Spleen (tissue), 11 donors: ENCODE data around the gene TCEANC. TPM values are rescaled to one million over a fixed set of nuclear protein-coding genes. Genes with fewer than 3 reads are reported as not detected.

Source experiments
- DNase-seq: peaks from one replicate; pipeline ENCODE4 v3.0.0-alpha.2; 2020
- H3K27ac ChIP-seq, 8 donors: fragments of 200-600 bp; sonication (generic) in 7 of 8; 1 replicate in 4 of 8; 2 replicates in 4 of 8; pipeline versions ENCODE4 v1.5.0 to v1.8.0; 2016 to 2021; ENCODE audit warnings: inconsistent platforms in 4 of 8, mild to moderate bottlenecking in 4 of 8, moderate library complexity in 1 of 8
- H3K27me3 ChIP-seq, 7 donors: fragments of 200-600 bp; sonication (generic) in 6 of 7; replicated peaks in 1 of 7; 1 replicate in 4 of 7; 2 replicates in 3 of 7; pipeline versions ENCODE4 v1.5.0 to v1.8.0; 2016 to 2021; ENCODE audit warnings: inconsistent platforms in 3 of 7, mild to moderate bottlenecking in 1 of 7
- H3K36me3 ChIP-seq, 6 donors: fragments of 200-600 bp; sonication (generic) in 5 of 6; 1 replicate in 4 of 6; 2 replicates in 2 of 6; pipeline versions ENCODE4 v1.5.0 to v1.8.0; 2016 to 2021; ENCODE audit warnings: inconsistent platforms in 2 of 6
- H3K4me1 ChIP-seq, 6 donors: fragments of 200-600 bp; sonication (generic) in 5 of 6; 1 replicate in 3 of 6; 2 replicates in 3 of 6; pipeline versions ENCODE4 v1.5.0 to v1.8.0; 2016 to 2021; ENCODE audit warnings: inconsistent platforms in 3 of 6
- H3K4me3 ChIP-seq, 8 donors: fragments of 200-600 bp; sonication (generic) in 7 of 8; 1 replicate in 4 of 8; 2 replicates in 4 of 8; pipeline versions ENCODE4 v1.5.0 to v1.8.0; 2016 to 2021; ENCODE audit warnings: inconsistent platforms in 4 of 8, mild to moderate bottlenecking in 4 of 8, moderate library complexity in 2 of 8
- H3K9me3 ChIP-seq, 8 donors: fragments of 200-600 bp; sonication (generic) in 7 of 8; 1 replicate in 4 of 8; 2 replicates in 4 of 8; pipeline versions ENCODE4 v1.5.0 to v1.8.0; 2016 to 2021; ENCODE audit warnings: inconsistent platforms in 4 of 8
- POLR2A ChIP-seq, 3 donors: fragments of 450-650 bp; IDR thresholded peaks; one replicate each; pipeline ENCODE4 v1.5.1; 2017; ENCODE audit warnings: antibody characterized with exemption in 3 of 3, mild to moderate bottlenecking in 1 of 3
- POLR2AphosphoS5 ChIP-seq, 3 donors: sonication (generic); formaldehyde crosslinking; IDR thresholded peaks; one replicate each; pipeline ENCODE4 v1.5.1; 2017; ENCODE audit warnings: antibody characterized with exemption in 3 of 3
- WGBS, 5 donors: extraction: QIAGEN DNeasy Blood & Tissue Kit in 3 of 5; methylation state at CpG; one replicate each; pipeline versions ENCODE4 v1.1.5 to v1.1.7; 2013 to 2018; 5-methylcytosine and 5-hydroxymethylcytosine counted together
- intact Hi-C: fragments of 100-400 bp; cut with DNase I; formaldehyde crosslinking; loops from one replicate; pipeline ENCODE4 v1.15.0; 2023; ENCODE audit warnings: low total_unique reads
- polyA plus RNA-seq, 3 donors: library from polyadenylated mRNA; stranded (reverse); fragments of 200-250 nt; gene quantifications; one replicate each; pipeline ENCODE4 v1.2.1, GENCODE V29; 2013
- total RNA-seq, 7 donors: library from RNA; depleted of rRNA in 3 of 7; stranded (reverse); fragments of >200 nt in 3 of 7; fragmentation: NEBNext Ultra II Directional in 4 of 7; extraction: Animal tissue kit (Norgen Biotek cat#: 25700) in 4 of 7; gene quantifications; one replicate each; pipeline versions ENCODE4 v1.1.0 to v1.2.1, GENCODE V29; 2016 to 2021
- TF ChIP-seq, protein P1 (sequence below), 11 experiments: fragments of 200-600 bp in 7 of 11; fragments of 450-650 bp in 4 of 11; sonication (generic) in 4 of 11; IDR thresholded peaks in 8 of 11; conservative IDR thresholded peaks in 3 of 11; 1 replicate in 7 of 11; 2 replicates in 4 of 11; pipeline versions ENCODE4 v1.4.0 to v1.8.0; 2016 to 2021; ENCODE audit warnings: antibody characterized with exemption in 11 of 11, inconsistent platforms in 4 of 11, mild to moderate bottlenecking in 1 of 11
- donor health status: healthy with polysubstance abuse.
- donor health status: DM: no; HTN: no; CAD: no; lungs with moderate emphysema.
- donor health status: DM: no; HTN: no; CAD: no.
- donor health status: Bipolar disorder and iron deficiency.
- donor health status: healthy.
- donor health status: DM: no; HTN: no; CAD: no.
- donor health status: DM: yes; HTN: yes; CAD: no.

TCEANC gene
- total and polyA plus RNA-seq, 10 donors: 2.6 to 11.6 (median 8.1) TPM

- WGBS, 5 donors: 71 to 85% (median 74%) methylated on average over 5 of the region's 5 CpGs
- Histone ChIP-seq H3K27ac (peak overlapping the region in 4 of 8 donors; percentile 33 to 97 (median 96)), H3K27me3 (peaks cover 0 to 16% (median 0%) of the 10 kb centered on the region in 7 donors)
Measured at GRCh38 chrX:13692771-13693231, 39.9 kb downstream of the TCEANC start.

DNA sequence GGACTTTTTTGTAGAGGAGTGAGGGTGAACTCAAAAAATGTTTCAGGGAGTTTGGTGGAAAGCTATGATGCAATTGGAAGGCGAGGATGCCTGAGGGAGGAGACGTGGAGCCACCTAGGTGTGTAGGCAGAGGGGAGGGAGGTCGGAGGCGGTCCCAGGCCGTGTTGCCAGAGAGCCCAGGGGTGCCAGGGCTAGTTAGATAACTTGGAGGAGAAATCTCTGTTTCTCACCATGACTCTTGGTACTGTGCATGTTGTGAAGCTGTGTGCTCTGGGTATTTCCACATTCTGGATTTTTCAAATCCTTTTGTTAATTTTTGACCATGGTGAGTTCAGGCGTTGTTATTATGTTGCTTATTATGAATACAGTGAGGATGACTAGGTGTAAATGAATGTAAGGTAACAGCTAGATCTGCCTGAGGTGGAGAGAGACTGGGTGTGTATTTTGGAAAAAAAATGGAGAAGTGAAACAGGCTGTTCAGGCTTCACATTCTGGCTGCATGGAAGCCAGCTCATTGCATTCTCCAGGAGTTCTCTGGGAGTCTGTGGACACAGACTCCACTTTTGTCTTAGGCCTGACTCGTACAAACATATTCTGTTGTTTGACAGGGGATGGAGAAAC is 40.5 kb downstream of the TCEANC start:
- H3K36me3 ChIP-seq: no peaks in the 10 kb centered on the region
- H3K27ac ChIP-seq: peak overlapping the region in 4 of 8 donors; percentile 33 to 97 (median 96)
- H3K9me3 ChIP-seq: no peaks in the 10 kb centered on the region
- DNase-seq: no peak
- peaks cover 0 to 16% (median 0%) of the 10 kb centered on the region in 7 donors for H3K27me3 ChIP-seq
- H3K4me3 ChIP-seq: peak overlapping the region in 1 of 8 donors; percentile 1
- intact Hi-C loops: no loop called here
- TF ChIP-seq POLR2A (IDR thresholded peaks at IDR 0.05) (no peak), POLR2AphosphoS5 (IDR thresholded peaks at IDR 0.05) (no peak)
- TF ChIP-seq, protein P1, sequence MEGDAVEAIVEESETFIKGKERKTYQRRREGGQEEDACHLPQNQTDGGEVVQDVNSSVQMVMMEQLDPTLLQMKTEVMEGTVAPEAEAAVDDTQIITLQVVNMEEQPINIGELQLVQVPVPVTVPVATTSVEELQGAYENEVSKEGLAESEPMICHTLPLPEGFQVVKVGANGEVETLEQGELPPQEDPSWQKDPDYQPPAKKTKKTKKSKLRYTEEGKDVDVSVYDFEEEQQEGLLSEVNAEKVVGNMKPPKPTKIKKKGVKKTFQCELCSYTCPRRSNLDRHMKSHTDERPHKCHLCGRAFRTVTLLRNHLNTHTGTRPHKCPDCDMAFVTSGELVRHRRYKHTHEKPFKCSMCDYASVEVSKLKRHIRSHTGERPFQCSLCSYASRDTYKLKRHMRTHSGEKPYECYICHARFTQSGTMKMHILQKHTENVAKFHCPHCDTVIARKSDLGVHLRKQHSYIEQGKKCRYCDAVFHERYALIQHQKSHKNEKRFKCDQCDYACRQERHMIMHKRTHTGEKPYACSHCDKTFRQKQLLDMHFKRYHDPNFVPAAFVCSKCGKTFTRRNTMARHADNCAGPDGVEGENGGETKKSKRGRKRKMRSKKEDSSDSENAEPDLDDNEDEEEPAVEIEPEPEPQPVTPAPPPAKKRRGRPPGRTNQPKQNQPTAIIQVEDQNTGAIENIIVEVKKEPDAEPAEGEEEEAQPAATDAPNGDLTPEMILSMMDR (IDR thresholded peaks at IDR 0.05 in 8 of 11, conservative IDR thresholded peaks at IDR 0.05 in 3 of 11): no peak
- H3K4me1 ChIP-seq: peaks cover 29 to 85% (median 75%) of the 10 kb centered on the region in 6 donors
- WGBS, 5 donors: 51 to 81% (median 56%) methylated on average over 7 of the region's 7 CpGs

More at GRCh38 chrX:13692771-13693231, 39.9 kb downstream of the TCEANC start:
- H3K4me1 ChIP-seq: peaks cover 25 to 85% (median 73%) of the 10 kb centered on the region in 6 donors
- intact Hi-C loops: no loop called here
- peak overlapping the region in 1 of 8 donors; percentile 1 for H3K4me3 ChIP-seq
- DNase-seq: no peak
- no peaks in the 10 kb centered on the region for H3K36me3 ChIP-seq
- H3K9me3 ChIP-seq: no peaks in the 10 kb centered on the region
- TF ChIP-seq POLR2AphosphoS5 (IDR thresholded peaks at IDR 0.05) (no peak), POLR2A (IDR thresholded peaks at IDR 0.05) (no peak)
- TF ChIP-seq, protein P1 (IDR thresholded peaks at IDR 0.05 in 8 of 11, conservative IDR thresholded peaks at IDR 0.05 in 3 of 11): no peak

GRCh38 chrX:13694359-13694758 is 41.4 kb downstream of the TCEANC start:
- Histone ChIP-seq H3K9me3 (no peaks in the 10 kb centered on the region), H3K36me3 (no peaks in the 10 kb centered on the region), H3K27me3 (peaks cover 0 to 12% (median 0%) of the 10 kb centered on the region in 7 donors), H3K4me1 (peaks cover 31 to 93% (median 82%) of the 10 kb centered on the region in 6 donors), H3K27ac (peak overlapping the region in 2 of 8 donors; percentile 96 to 97), H3K4me3 (no peak overlapping the region)
- TF ChIP-seq POLR2A (IDR thresholded peaks at IDR 0.05) (no peak), POLR2AphosphoS5 (IDR thresholded peaks at IDR 0.05) (no peak)
- TF ChIP-seq, protein P1 (IDR thresholded peaks at IDR 0.05 in 8 of 11, conservative IDR thresholded peaks at IDR 0.05 in 3 of 11): no peak
- DNase-seq: no peak
- WGBS, 5 donors: 77 to 87% (median 78%) methylated on average over 2 of the region's 2 CpGs
- intact Hi-C loops: no loop called here

DNA sequence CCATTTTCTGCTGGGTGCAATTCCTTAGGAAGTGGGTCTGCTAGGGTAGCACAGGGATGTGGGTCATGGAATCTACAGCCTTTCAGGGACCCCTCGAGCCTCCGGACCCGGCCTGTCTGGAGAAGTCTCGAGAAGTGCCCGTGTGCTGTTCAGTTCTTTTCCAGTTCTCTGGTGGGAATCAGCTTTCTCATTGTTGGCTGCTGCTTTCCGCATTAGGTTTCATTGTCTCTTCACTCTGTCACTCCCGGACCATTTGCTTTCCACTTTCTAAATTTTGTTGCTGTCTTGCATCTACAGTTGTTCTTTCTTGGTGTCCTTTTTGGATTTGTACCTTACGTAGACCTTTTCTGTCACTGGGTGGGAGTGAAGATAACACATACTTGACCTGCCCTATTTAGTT is 42.0 kb downstream of the TCEANC start:
- peak overlapping the region in 2 of 8 donors; percentile 39 to 97 for H3K27ac ChIP-seq
- no peak for DNase-seq
- WGBS, 5 donors: 72 to 92% (median 80%) methylated on average over 7 to 8 of the region's 8 CpGs
- H3K36me3 ChIP-seq: no peaks in the 10 kb centered on the region
- peaks cover 31 to 99% (median 85%) of the 10 kb centered on the region in 6 donors for H3K4me1 ChIP-seq
- H3K27me3 ChIP-seq: peaks cover 0 to 7% (median 0%) of the 10 kb centered on the region in 7 donors
- intact Hi-C loops: no loop called here
- TF ChIP-seq POLR2AphosphoS5 (IDR thresholded peaks at IDR 0.05) (no peak), POLR2A (IDR thresholded peaks at IDR 0.05) (no peak)
- TF ChIP-seq, protein P1 (IDR thresholded peaks at IDR 0.05 in 8 of 11, conservative IDR thresholded peaks at IDR 0.05 in 3 of 11): no peak
- H3K4me3 ChIP-seq: no peak overlapping the region
- no peaks in the 10 kb centered on the region for H3K9me3 ChIP-seq
